Mesodermal cell (in vitro differentiated cells): ENCODE data around the gene SLC1A2. TPM values are rescaled to one million over a fixed set of nuclear protein-coding genes. Genes with fewer than 3 reads are reported as not detected.

ENCODE experiments used
- H3K27ac ChIP-seq: 2 replicates; pipeline ENCODE4 v1.7.0; 2013; ENCODE audit warnings: mild to moderate bottlenecking, low read depth, low read length, moderate library complexity; ENCODE audit not compliant: severe bottlenecking
- H3K36me3 ChIP-seq: 2 replicates; pipeline ENCODE4 v1.7.1; 2013; ENCODE audit warnings: mild to moderate bottlenecking, low read length, moderate library complexity; ENCODE audit not compliant: control insufficient read depth, insufficient read depth
- H3K4me1 ChIP-seq: one replicate; pipeline ENCODE4 v1.7.1; 2013; ENCODE audit warnings: mild to moderate bottlenecking, low read length; ENCODE audit not compliant: insufficient read depth, control insufficient read depth, poor library complexity, severe bottlenecking
- H3K4me3 ChIP-seq: 2 replicates; pipeline ENCODE4 v1.7.0; 2013; ENCODE audit warnings: low read length, control low read depth, mild to moderate bottlenecking; ENCODE audit not compliant: insufficient read depth, poor library complexity, severe bottlenecking; ENCODE audit errors: extremely low read depth
- H3K9me3 ChIP-seq: 2 replicates; pipeline ENCODE4 v1.7.1; 2013; ENCODE audit warnings: mild to moderate bottlenecking, low read length, moderate library complexity; ENCODE audit not compliant: control insufficient read depth
- WGBS, 2 experiments: methylation state at CpG; one replicate each; pipeline ENCODE4 v1.1.5; 2013; ENCODE audit warnings: missing lambda C conversion rate in 2 of 2; ENCODE audit not compliant: insufficient coverage in 2 of 2; 5-methylcytosine and 5-hydroxymethylcytosine counted together
- polyA plus RNA-seq, 2 experiments: library from polyadenylated mRNA; stranded (reverse); fragments of 50-300 nt; gene quantifications; one replicate each; pipeline ENCODE4 v1.2.3, GENCODE V29; 2013

The SLC1A2 gene
- polyA plus RNA-seq (2013, experiment 1 of 2) = 0.96 TPM
- 0.61 TPM for polyA plus RNA-seq (2013, experiment 2 of 2)

- WGBS, 2 experiments = 1% methylated on average over 46 of the region's 71 CpGs
- Histone ChIP-seq H3K36me3 (no peaks in the 10 kb centered on the region), H3K4me1 (peaks cover 5% of the 10 kb centered on the region), H3K27ac (no peak within 1 kb of the TSS), H3K9me3 (no peaks in the 10 kb centered on the region), H3K4me3 (peak within 1 kb of the TSS; percentile 49)
Observed at GRCh38 chr11:35419184-35419829, at the start of gene SLC1A2. TSS of gene SLC1A2 (minus strand) at chr11:35419558. CDS start at chr11:35418966, 592 bp downstream.

GRCh38 chr11:35466058-35466457 is 46.7 kb upstream of the SLC1A2 start:
- WGBS, 2 experiments = 95 to 96% methylated on average over 3 of the region's 3 CpGs
- H3K27ac ChIP-seq = no peak overlapping the region
- no peak overlapping the region for H3K4me3 ChIP-seq
- H3K36me3 ChIP-seq = no peaks in the 10 kb centered on the region
- no peaks in the 10 kb centered on the region for H3K9me3 ChIP-seq
- no peaks in the 10 kb centered on the region for H3K4me1 ChIP-seq

DNA sequence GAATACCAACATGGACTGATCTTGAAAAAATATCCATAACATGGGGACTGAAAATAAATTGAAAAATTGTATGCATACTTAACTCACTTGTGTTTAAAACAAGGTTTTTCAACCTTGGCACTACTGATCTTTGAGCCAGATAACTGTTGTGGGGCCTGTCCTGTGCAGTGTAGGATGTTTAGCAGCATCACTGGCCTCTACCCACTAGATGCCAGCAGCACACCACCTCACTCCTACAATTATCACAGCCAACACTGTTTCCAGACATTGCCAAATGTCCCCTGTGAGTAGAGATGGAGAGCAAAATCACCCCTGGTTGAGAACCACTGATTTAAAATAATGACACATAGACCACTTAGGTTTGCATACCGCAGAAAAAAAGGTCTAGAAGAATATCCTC is 45.0 kb upstream of the SLC1A2 start:
- no peaks in the 10 kb centered on the region for H3K4me1 ChIP-seq
- no peaks in the 10 kb centered on the region for H3K9me3 ChIP-seq
- no peak overlapping the region for H3K27ac ChIP-seq
- H3K4me3 ChIP-seq = no peak overlapping the region
- H3K36me3 ChIP-seq = no peaks in the 10 kb centered on the region
- WGBS, 2 experiments = no CpG with 5 or more reads among the region's 1 CpG

DNA sequence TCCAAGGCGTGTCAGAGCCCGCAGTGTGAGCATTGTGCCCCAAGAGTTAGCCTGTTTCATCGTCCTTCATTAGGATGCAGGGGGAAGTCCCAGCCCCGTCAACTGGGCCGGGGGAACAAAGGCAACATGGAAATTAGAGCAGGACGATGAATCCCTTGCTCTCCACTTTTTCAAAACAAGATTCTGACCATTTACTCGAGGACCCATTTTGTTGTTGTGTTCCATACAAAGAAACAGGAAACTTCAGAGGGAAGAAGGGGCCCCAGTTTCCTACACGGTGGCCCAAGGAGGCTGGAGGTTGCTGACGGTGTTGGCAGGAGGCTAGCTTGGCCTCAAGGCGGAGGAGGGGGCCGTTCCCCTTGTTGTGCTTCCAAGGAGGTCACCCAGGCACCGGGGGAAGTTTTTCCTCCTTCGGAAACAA is 44.0 kb upstream of the SLC1A2 start:
- Histone ChIP-seq H3K4me1 (no peaks in the 10 kb centered on the region), H3K36me3 (no peaks in the 10 kb centered on the region), H3K4me3 (no peak overlapping the region), H3K9me3 (no peaks in the 10 kb centered on the region), H3K27ac (no peak overlapping the region)
- WGBS, 2 experiments = 81 to 89% methylated on average over 10 to 12 of the region's 13 CpGs

GRCh38 chr11:35461917-35462538 is 42.7 kb upstream of the SLC1A2 start:
- no peak overlapping the region for H3K27ac ChIP-seq
- H3K4me1 ChIP-seq = no peaks in the 10 kb centered on the region
- H3K9me3 ChIP-seq = no peaks in the 10 kb centered on the region
- WGBS, 2 experiments = 80% methylated on average over 2 of the region's 2 CpGs; no CpG with 5 or more reads in 1 of the 2 experiments
- no peaks in the 10 kb centered on the region for H3K36me3 ChIP-seq
- no peak overlapping the region for H3K4me3 ChIP-seq

GRCh38 chr11:35459489-35459888 is 40.1 kb upstream of the SLC1A2 start:
- Histone ChIP-seq H3K36me3 (no peaks in the 10 kb centered on the region), H3K4me1 (no peaks in the 10 kb centered on the region), H3K27ac (no peak overlapping the region), H3K4me3 (no peak overlapping the region), H3K9me3 (no peaks in the 10 kb centered on the region)
- WGBS, 2 experiments = 75% methylated on average over 1 of the region's 1 CpG; no CpG with 5 or more reads in 1 of the 2 experiments

- no peaks in the 10 kb centered on the region for H3K36me3 ChIP-seq
- H3K4me1 ChIP-seq = no peaks in the 10 kb centered on the region
- no peaks in the 10 kb centered on the region for H3K9me3 ChIP-seq
- no peak overlapping the region for H3K4me3 ChIP-seq
- WGBS, 2 experiments = 96 to 100% methylated on average over 1 to 3 of the region's 3 CpGs
- H3K27ac ChIP-seq = no peak overlapping the region
Observed at GRCh38 chr11:35458846-35459245, 39.5 kb upstream of the SLC1A2 start.

GRCh38 chr11:35454362-35454761 is 35.0 kb upstream of the SLC1A2 start:
- no peak overlapping the region for H3K27ac ChIP-seq
- no peak overlapping the region for H3K4me3 ChIP-seq
- no peaks in the 10 kb centered on the region for H3K36me3 ChIP-seq
- H3K9me3 ChIP-seq = no peaks in the 10 kb centered on the region
- WGBS, 2 experiments = 100% methylated on average over 1 of the region's 1 CpG
- no peaks in the 10 kb centered on the region for H3K4me1 ChIP-seq

- Histone ChIP-seq H3K4me1 (no peaks in the 10 kb centered on the region), H3K4me3 (no peak overlapping the region), H3K36me3 (no peaks in the 10 kb centered on the region), H3K27ac (no peak overlapping the region), H3K9me3 (no peaks in the 10 kb centered on the region)
- WGBS, 2 experiments = 92% methylated on average over 2 of the region's 2 CpGs; no CpG with 5 or more reads in 1 of the 2 experiments
Observed at GRCh38 chr11:35436581-35437250, 17.4 kb upstream of the SLC1A2 start.

DNA sequence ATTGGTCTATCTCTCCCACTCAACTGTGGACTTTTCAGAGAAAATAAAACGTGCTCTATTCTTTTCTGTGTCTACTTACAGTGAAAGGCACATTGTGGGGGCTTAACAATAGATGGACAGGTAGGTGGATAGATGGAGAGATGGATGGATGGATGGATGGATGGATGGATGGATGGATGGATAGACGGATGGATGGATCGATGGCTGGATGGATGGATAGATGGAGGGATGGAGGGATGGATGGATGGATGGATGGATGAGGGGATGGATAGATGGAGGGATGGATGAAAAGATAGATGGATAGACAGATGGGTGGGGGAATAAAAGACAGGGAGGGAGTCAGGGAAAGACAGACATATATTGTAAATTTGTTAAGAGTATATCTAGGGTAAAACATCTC is 14.2 kb upstream of the SLC1A2 start:
- WGBS, 2 experiments = 72 to 77% methylated on average over 3 of the region's 3 CpGs

More for the DNA sequence above, 14.2 kb upstream of the SLC1A2 start:
- no peaks in the 10 kb centered on the region for H3K9me3 ChIP-seq
- no peaks in the 10 kb centered on the region for H3K36me3 ChIP-seq
- H3K27ac ChIP-seq = no peak overlapping the region
- H3K4me1 ChIP-seq = no peaks in the 10 kb centered on the region
- no peak overlapping the region for H3K4me3 ChIP-seq
